Caco-2 (cell line): Measurements from ENCODE around the gene AS3MT. TPM values are rescaled to one million over a fixed set of nuclear protein-coding genes. Genes with fewer than 3 reads are reported as not detected.
A peak's percentile ranks its signal among the peaks of the same experiment; 100 is the strongest.

Source experiments
- BruUV-seq: library from RNA; stranded (reverse); fragments of 400-500 nt; replicated peaks from 2 replicates; lab custom pipeline; 2021; lab: Mats Ljungman, UMichigan
- CTCF ChIA-PET: fragments of 300-600 bp; sonication (Branson Sonifier 250); formaldehyde crosslinking; loops from one replicate; lab custom pipeline; 2022; ENCODE audit warnings: antibody characterized with exemption; lab: Charles Lee
- POLR2A ChIA-PET: fragments of 300-600 bp; sonication (Branson Sonifier 250); formaldehyde crosslinking; loops from one replicate; lab custom pipeline; 2022; ENCODE audit warnings: antibody characterized with exemption; lab: Charles Lee
- DNase-seq, 2 experiments: peaks; one replicate each; pipeline versions ENCODE4 v3.0.0 to v3.0.0-alpha.2; 2020 to 2022
- H3K27me3 ChIP-seq: replicated peaks from 2 replicates; pipeline ENCODE4 v1.6.0; 2011; ENCODE audit warnings: low read length; ENCODE audit not compliant: control insufficient read depth, insufficient read depth
- H3K36me3 ChIP-seq: 2 replicates; pipeline ENCODE4 v1.5.1; 2011; ENCODE audit warnings: low read length; ENCODE audit not compliant: control insufficient read depth, insufficient read depth
- H3K4me1 ChIP-seq: fragments of 250-450 bp; sonication (Bioruptor Pico); 2 replicates; pipeline ENCODE4 v1.5.1; 2020; ENCODE audit warnings: mild to moderate bottlenecking
- H3K4me3 ChIP-seq: 2 replicates; pipeline ENCODE4 v1.5.1; 2011; ENCODE audit warnings: low read depth, mild to moderate bottlenecking, control low read depth, low read length
- H3K9me3 ChIP-seq: fragments of 250-450 bp; sonication (Bioruptor Pico); 2 replicates; pipeline ENCODE4 v1.5.1; 2020; ENCODE audit warnings: mild to moderate bottlenecking, moderate library complexity
- H3K27ac Mint-ChIP-seq: one replicate; pipeline ENCODE4 v1.8.0; 2022; ENCODE audit warnings: mixed read lengths; ENCODE audit not compliant: unreplicated experiment
- H3K27me3 Mint-ChIP-seq: one replicate; pipeline ENCODE4 v1.8.0; 2022; ENCODE audit warnings: mixed read lengths; ENCODE audit not compliant: insufficient read depth, unreplicated experiment
- H3K36me3 Mint-ChIP-seq: one replicate; pipeline ENCODE4 v1.8.0; 2022; ENCODE audit warnings: mild to moderate bottlenecking, mixed read lengths; ENCODE audit not compliant: insufficient read depth, unreplicated experiment
- H3K4me1 Mint-ChIP-seq: one replicate; pipeline ENCODE4 v1.8.0; 2022; ENCODE audit warnings: low read depth, mixed read lengths; ENCODE audit not compliant: unreplicated experiment
- H3K4me3 Mint-ChIP-seq: one replicate; pipeline ENCODE4 v1.8.0; 2022; ENCODE audit warnings: mild to moderate bottlenecking, moderate library complexity, mixed read lengths; ENCODE audit not compliant: unreplicated experiment
- H3K9me3 Mint-ChIP-seq: one replicate; pipeline ENCODE4 v1.8.0; 2022; ENCODE audit warnings: mixed read lengths; ENCODE audit not compliant: unreplicated experiment
- CTCF ChIP-seq, 2 experiments: fragments of 200-600 bp in 1 of 2; IDR thresholded peaks; 1 replicate in 1 of 2; 2 replicates in 1 of 2; pipeline versions ENCODE4 v1.5.1 to v1.8.0; 2011 to 2022; ENCODE audit warnings: antibody characterized with exemption in 1 of 2, control low read depth in 1 of 2, inconsistent platforms in 1 of 2, low read depth in 1 of 2, low read length in 1 of 2, mild to moderate bottlenecking in 1 of 2, moderate library complexity in 1 of 2; ENCODE audit not compliant: insufficient read depth in 1 of 2, severe bottlenecking in 1 of 2, unreplicated experiment in 1 of 2
- intact Hi-C: fragments of 100-400 bp; cut with micrococcal nuclease; formaldehyde crosslinking; loops from one replicate; pipeline ENCODE4 v1.10.0; 2022; ENCODE audit not compliant: unreplicated experiment
- total RNA-seq: library from RNA; stranded (reverse); gene quantifications from 2 replicates; pipeline ENCODE4 v1.2.3, GENCODE V29; 2022

AS3MT gene
- total RNA-seq, 1 experiment from 2014 or later, result 6.4 TPM

- Histone ChIP-seq H3K4me3 (peak overlapping the region; percentile 50), H3K9me3 (no peaks in the 10 kb centered on the region), H3K36me3 (no peaks in the 10 kb centered on the region), H3K27me3 (no peaks in the 10 kb centered on the region), H3K4me1 (peaks cover 6% of the 10 kb centered on the region; the same call in 1 of the 2 replicates)
- ChIA-PET CTCF (interaction anchor here (0.7 to 1.6 kb wide), 4 partner anchors 11 to 44 kb away, joined by 3 to 4 read pairs (median 4); partner anchors contain the start of gene BORCS7), POLR2A (interaction anchor here (0.8 to 1.8 kb wide), 3 partner anchors 15 to 155 kb away, joined by 4 to 9 read pairs (median 6); partner anchors contain the start of genes ARL3, BORCS7, SFXN2 and WBP1L)
- BruUV-seq, result TSS peak; percentile 70
- Mint-ChIP-seq H3K36me3 (peaks cover 7% of the 10 kb centered on the region), H3K27ac (peak overlapping the region; percentile 40), H3K4me3 (peak overlapping the region; percentile 78), H3K27me3 (no peaks in the 10 kb centered on the region), H3K9me3 (no peaks in the 10 kb centered on the region), H3K4me1 (peaks cover 9% of the 10 kb centered on the region)
- no peak for DNase-seq
- intact Hi-C loops, result loop anchor here (1.0 to 2.0 kb wide), 2 partner anchors 15 to 34 kb away; partner anchors contain the start of gene BORCS7
- TF ChIP-seq CTCF (IDR thresholded peaks at IDR 0.05; ENCODE audit: insufficient read depth in 1 of 2, low read depth in 1 of 2, low read length in 1 of 2, severe bottlenecking in 1 of 2, unreplicated experiment in 1 of 2), result no peak
These were observed 386 bp upstream of the AS3MT start for GRCh38 chr10:102868911-102869257.

- Mint-ChIP-seq H3K27ac (peak overlapping the region; percentile 40), H3K36me3 (peaks cover 7% of the 10 kb centered on the region), H3K9me3 (no peaks in the 10 kb centered on the region), H3K4me3 (peak overlapping the region; percentile 78), H3K4me1 (peaks cover 9% of the 10 kb centered on the region), H3K27me3 (no peaks in the 10 kb centered on the region)
- no peaks in the 10 kb centered on the region for H3K27me3 ChIP-seq
- peak in 1 of 2 experiments; percentile 6 for DNase-seq
- H3K9me3 ChIP-seq, result no peaks in the 10 kb centered on the region
- no peaks in the 10 kb centered on the region for H3K36me3 ChIP-seq
- peaks cover 6% of the 10 kb centered on the region; the same call in 1 of the 2 replicates for H3K4me1 ChIP-seq
- BruUV-seq, result no TSS peak
- intact Hi-C loops, result no loop called here
- ChIA-PET POLR2A (interaction anchor here (0.6 kb wide), 1 partner anchor 211 kb away, joined by 3 read pairs; no protein-coding TSS in a partner anchor), CTCF (interaction anchor here (1.1 to 1.6 kb wide), 2 partner anchors 31 to 47 kb away, joined by 4 to 5 read pairs; no protein-coding TSS in a partner anchor)
- no peak for TF ChIP-seq CTCF (IDR thresholded peaks at IDR 0.05; ENCODE audit: insufficient read depth in 1 of 2, low read depth in 1 of 2, low read length in 1 of 2, severe bottlenecking in 1 of 2, unreplicated experiment in 1 of 2)
- H3K4me3 ChIP-seq, result peak overlapping the region; percentile 50
These were observed 951 bp downstream of the AS3MT start for GRCh38 chr10:102870221-102870620.

- intact Hi-C loops, result no loop called here
- ChIA-PET CTCF (no interaction called here), POLR2A (interaction anchor here (0.7 kb wide), 1 partner anchor 395 kb away, joined by 4 read pairs; no protein-coding TSS in a partner anchor)
- no peak for DNase-seq
- H3K27me3 Mint-ChIP-seq, result no peaks in the 10 kb centered on the region
- H3K36me3 Mint-ChIP-seq, result peaks cover 7% of the 10 kb centered on the region
- no TSS peak for BruUV-seq
- no peak overlapping the region for H3K27ac Mint-ChIP-seq
- Histone ChIP-seq H3K4me1 (peaks cover 6% of the 10 kb centered on the region; the same call in 1 of the 2 replicates), H3K27me3 (no peaks in the 10 kb centered on the region), H3K4me3 (no peak overlapping the region), H3K36me3 (no peaks in the 10 kb centered on the region), H3K9me3 (no peaks in the 10 kb centered on the region)
- no peak overlapping the region for H3K4me3 Mint-ChIP-seq
- peaks cover 9% of the 10 kb centered on the region for H3K4me1 Mint-ChIP-seq
- H3K9me3 Mint-ChIP-seq, result no peaks in the 10 kb centered on the region
- no peak for TF ChIP-seq CTCF (IDR thresholded peaks at IDR 0.05; ENCODE audit: insufficient read depth in 1 of 2, low read depth in 1 of 2, low read length in 1 of 2, severe bottlenecking in 1 of 2, unreplicated experiment in 1 of 2)
These were observed 2.9 kb downstream of the AS3MT start for GRCh38 chr10:102872163-102872562.
